ENCODE results near the gene PLB1.

PLB1 gene

GRCh38 chr2:28631514-28632206 is 135.8 kb downstream of the PLB1 start:
- DNase-seq = no peak

GRCh38 chr2:28632791-28633190 is 136.9 kb downstream of the PLB1 start:
- DNase-seq = no peak

- no peak for DNase-seq
Measured at GRCh38 chr2:28633204-28633603, 137.3 kb downstream of the PLB1 start.

GRCh38 chr2:28633746-28634145 is 137.9 kb downstream of the PLB1 start:
- DNase-seq = no peak

GRCh38 chr2:28635191-28635611 is 139.3 kb downstream of the PLB1 start:
- no peak for DNase-seq

GRCh38 chr2:28636491-28636890 is 140.6 kb downstream of the PLB1 start:
- no peak for DNase-seq

- DNase-seq = no peak
Measured at GRCh38 chr2:28637066-28638047, 141.5 kb downstream of the PLB1 start.

- DNase-seq = no peak
Measured at GRCh38 chr2:28638102-28638501, 142.2 kb downstream of the PLB1 start.

- no peak for DNase-seq
Measured at GRCh38 chr2:28639092-28639691, 143.3 kb downstream of the PLB1 start.

- no peak for DNase-seq
Measured at GRCh38 chr2:28639836-28640235, 144.0 kb downstream of the PLB1 start.

GRCh38 chr2:28640260-28640907 is 144.5 kb downstream of the PLB1 start:
- DNase-seq = no peak

GRCh38 chr2:28640908-28641300 is 145.0 kb downstream of the PLB1 start:
- no peak for DNase-seq

GRCh38 chr2:28642796-28643195 is 146.9 kb downstream of the PLB1 start:
- DNase-seq = no peak

GRCh38 chr2:28643327-28643726 is 147.5 kb downstream of the PLB1 start:
- no peak for DNase-seq

GRCh38 chr2:28643911-28644334 is 148.1 kb downstream of the PLB1 start:
- DNase-seq = no peak

- no peak for DNase-seq
Measured at GRCh38 chr2:28644760-28645159, 148.9 kb downstream of the PLB1 start.

GRCh38 chr2:28645553-28645952 is 149.7 kb downstream of the PLB1 start:
- DNase-seq = no peak

- DNase-seq = no peak
Measured at GRCh38 chr2:28647682-28648081, 151.8 kb downstream of the PLB1 start.

- no peak for DNase-seq
Measured at GRCh38 chr2:28648147-28648546, 152.3 kb downstream of the PLB1 start.

- DNase-seq = no peak
Measured at GRCh38 chr2:28648671-28649395, 153.0 kb downstream of the PLB1 start.

- no peak for DNase-seq
Measured at GRCh38 chr2:28649481-28650265, 153.8 kb downstream of the PLB1 start.

- DNase-seq = no peak
Measured at GRCh38 chr2:28650266-28650584, 154.4 kb downstream of the PLB1 start.

Data from NCI-H1417 treated with DMSO at 0.1 percent for 48 hours (cell line).